ENCODE data around the gene RAI1. TPM values are rescaled to one million over a fixed set of nuclear protein-coding genes. Genes with fewer than 3 reads are reported as not detected.
A peak's percentile ranks its signal among the peaks of the same experiment; 100 is the strongest.

Gene RAI1
- polyA plus RNA-seq, 2 of the 4 experiments (the other 2 are of a cell fraction), result 3.5 to 23.8 TPM

DNA sequence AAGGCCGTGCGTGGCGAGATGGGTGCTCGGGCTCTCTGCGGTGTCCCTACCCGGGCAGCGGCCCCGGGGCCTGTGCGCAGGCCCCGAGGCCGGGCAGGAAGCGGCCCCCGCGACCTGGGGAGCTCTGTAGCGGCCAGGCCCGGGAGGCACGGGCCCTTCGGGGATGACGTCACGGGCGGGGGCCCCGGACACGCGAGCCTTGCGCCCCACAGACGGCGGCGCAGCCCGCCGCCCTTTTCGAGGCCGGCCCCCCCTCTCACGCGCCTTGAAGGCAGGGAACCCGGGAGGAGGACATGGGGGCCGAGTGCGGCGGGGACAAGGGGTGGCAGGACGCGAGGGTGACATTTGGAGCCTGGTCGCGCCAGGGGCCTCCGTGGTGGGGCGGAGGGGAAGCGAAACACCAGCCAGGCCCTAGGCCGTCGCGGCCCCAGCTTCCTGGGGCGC, 1.1 kb downstream of the RAI1 start (continued):
- no peak for TF ChIP-seq ATOH8 (CRISPR knock-in tag; IDR thresholded peaks at IDR 0.05; ENCODE audit: low read depth)
- TF ChIP-seq EP300 (IDR thresholded peaks at IDR 0.05), result no peak
- TF ChIP-seq BHLHE40 (IDR thresholded peaks at IDR 0.05; ENCODE audit: low read depth, low read length), result no peak
- TF ChIP-seq HOXB13 (CRISPR knock-in tag; IDR thresholded peaks at IDR 0.05; ENCODE audit: low read depth), result no peak

DNA sequence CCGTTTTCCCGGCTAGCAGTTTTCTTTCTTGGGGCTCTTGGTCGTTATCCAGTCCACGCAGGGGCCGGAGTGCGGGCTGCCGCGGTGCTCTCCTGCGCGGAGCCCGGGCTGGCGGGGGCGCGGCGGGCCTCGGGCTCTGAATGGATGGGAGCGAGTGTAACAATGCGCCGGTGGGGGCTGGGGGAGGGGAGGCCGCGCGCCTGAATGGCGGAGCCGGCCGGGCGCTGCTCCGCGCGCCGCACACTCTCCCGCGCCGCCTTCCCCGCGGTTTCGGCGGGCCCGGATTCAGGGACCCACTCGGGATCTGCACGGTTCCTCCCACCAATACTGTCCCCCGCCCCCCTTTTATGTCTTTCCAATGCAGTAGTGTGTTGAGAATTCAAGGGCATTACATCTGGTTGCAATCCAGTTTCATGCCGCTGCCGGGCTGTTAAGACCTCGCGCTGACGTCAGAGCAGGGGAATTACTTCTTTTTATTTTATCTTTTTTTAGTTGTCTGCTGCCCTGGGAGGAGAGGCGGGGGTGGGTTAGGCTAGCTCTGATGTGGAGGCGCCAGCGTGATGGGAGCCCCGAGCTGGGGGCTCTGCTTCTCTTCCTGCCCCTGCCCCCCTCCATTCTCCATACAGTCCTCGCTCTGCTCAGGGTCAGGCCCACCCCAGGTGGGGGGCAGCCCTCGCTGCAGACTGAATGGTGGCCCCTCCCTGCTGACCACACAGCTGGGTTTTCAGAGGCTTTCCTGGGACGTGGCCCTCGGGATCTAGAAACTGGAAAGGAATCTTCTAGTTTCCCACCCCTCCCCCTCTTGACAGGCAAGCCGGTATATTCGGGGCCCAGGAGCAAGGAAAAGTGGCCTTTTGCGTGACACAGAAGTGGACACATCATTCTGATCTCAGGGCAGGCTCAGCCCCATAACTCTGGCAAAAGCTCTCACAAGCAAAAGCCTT, 1.8 kb downstream of the RAI1 start:
- CTCF ChIA-PET, result interaction anchor here (0.6 to 8.9 kb wide), 26 partner anchors 11 to 1695 kb away, joined by 3 to 112 read pairs (median 4); no protein-coding TSS in a partner anchor
- POLR2A ChIA-PET, result interaction anchor here (0.9 to 2.3 kb wide), 5 partner anchors 11 to 236 kb away, joined by 3 to 6 read pairs (median 4); no protein-coding TSS in a partner anchor
- peak overlapping the region; percentile 84 for H3K4me2 ChIP-seq
- FAIRE-seq (no peak), DNase-seq (ENCODE audit: low read depth in 1 of 2, low spot score in 1 of 2) (peak; percentile 66 to 74), ATAC-seq (peak; percentile 58 to 79)
- WGBS (ENCODE audit: missing lambda C conversion rate), result 1% methylated on average over 53 of the region's 57 CpGs
- H3K27ac ChIP-seq, result peak overlapping the region; percentile 94 to 97
- H3K9me3 ChIP-seq, result no peaks in the 10 kb centered on the region
- peaks cover 50% of the 10 kb centered on the region for H3K4me1 ChIP-seq
- H3K4me3 ChIP-seq, result peak overlapping the region; percentile 77
- TF ChIP-seq PBX3 (IDR thresholded peaks at IDR 0.05), result 0 out of 2 replicates have a peak, but pooled peaks have one; percentile 9
- TF ChIP-seq, protein P1, sequence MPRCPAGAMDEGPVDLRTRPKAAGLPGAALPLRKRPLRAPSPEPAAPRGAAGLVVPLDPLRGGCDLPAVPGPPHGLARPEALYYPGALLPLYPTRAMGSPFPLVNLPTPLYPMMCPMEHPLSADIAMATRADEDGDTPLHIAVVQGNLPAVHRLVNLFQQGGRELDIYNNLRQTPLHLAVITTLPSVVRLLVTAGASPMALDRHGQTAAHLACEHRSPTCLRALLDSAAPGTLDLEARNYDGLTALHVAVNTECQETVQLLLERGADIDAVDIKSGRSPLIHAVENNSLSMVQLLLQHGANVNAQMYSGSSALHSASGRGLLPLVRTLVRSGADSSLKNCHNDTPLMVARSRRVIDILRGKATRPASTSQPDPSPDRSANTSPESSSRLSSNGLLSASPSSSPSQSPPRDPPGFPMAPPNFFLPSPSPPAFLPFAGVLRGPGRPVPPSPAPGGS (IDR thresholded peaks at IDR 0.05), result 0 out of 3 replicates have a peak, but pooled peaks have one; percentile 34
- no peak for TF ChIP-seq HOXB5 (CRISPR knock-in tag; IDR thresholded peaks at IDR 0.05)
- TF ChIP-seq FOSL2 (IDR thresholded peaks at IDR 0.05), result no peak
- TF ChIP-seq FOSL2 (CRISPR knock-in tag; IDR thresholded peaks at IDR 0.05), result 0 out of 2 replicates have a peak, but pooled peaks have one; percentile 14
- peak; percentile 9 to 58; a peak in 1 of 5 replicates for TF ChIP-seq JUN (IDR thresholded peaks at IDR 0.05)
- no peak for TF ChIP-seq HEYL (CRISPR knock-in tag; IDR thresholded peaks at IDR 0.05)
- peak; percentile 82 for TF ChIP-seq PHF8 (IDR thresholded peaks at IDR 0.05; ENCODE audit: borderline replicate concordance, low read depth)
- TF ChIP-seq, protein P2, sequence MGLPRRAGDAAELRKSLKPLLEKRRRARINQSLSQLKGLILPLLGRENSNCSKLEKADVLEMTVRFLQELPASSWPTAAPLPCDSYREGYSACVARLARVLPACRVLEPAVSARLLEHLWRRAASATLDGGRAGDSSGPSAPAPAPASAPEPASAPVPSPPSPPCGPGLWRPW (IDR thresholded peaks at IDR 0.05), result no peak
- no peak for TF ChIP-seq NPAS2 (CRISPR knock-in tag; IDR thresholded peaks at IDR 0.05; ENCODE audit: borderline replicate concordance)
- 0 out of 2 replicates have a peak, but pooled peaks have one; percentile 14 for TF ChIP-seq KDM5A (IDR thresholded peaks at IDR 0.05)
- 0 out of 2 replicates have a peak, but pooled peaks have one; percentile 9 for TF ChIP-seq HMGXB4 (CRISPR knock-in tag; IDR thresholded peaks at IDR 0.05; ENCODE audit: borderline replicate concordance)
- TF ChIP-seq, protein P3, sequence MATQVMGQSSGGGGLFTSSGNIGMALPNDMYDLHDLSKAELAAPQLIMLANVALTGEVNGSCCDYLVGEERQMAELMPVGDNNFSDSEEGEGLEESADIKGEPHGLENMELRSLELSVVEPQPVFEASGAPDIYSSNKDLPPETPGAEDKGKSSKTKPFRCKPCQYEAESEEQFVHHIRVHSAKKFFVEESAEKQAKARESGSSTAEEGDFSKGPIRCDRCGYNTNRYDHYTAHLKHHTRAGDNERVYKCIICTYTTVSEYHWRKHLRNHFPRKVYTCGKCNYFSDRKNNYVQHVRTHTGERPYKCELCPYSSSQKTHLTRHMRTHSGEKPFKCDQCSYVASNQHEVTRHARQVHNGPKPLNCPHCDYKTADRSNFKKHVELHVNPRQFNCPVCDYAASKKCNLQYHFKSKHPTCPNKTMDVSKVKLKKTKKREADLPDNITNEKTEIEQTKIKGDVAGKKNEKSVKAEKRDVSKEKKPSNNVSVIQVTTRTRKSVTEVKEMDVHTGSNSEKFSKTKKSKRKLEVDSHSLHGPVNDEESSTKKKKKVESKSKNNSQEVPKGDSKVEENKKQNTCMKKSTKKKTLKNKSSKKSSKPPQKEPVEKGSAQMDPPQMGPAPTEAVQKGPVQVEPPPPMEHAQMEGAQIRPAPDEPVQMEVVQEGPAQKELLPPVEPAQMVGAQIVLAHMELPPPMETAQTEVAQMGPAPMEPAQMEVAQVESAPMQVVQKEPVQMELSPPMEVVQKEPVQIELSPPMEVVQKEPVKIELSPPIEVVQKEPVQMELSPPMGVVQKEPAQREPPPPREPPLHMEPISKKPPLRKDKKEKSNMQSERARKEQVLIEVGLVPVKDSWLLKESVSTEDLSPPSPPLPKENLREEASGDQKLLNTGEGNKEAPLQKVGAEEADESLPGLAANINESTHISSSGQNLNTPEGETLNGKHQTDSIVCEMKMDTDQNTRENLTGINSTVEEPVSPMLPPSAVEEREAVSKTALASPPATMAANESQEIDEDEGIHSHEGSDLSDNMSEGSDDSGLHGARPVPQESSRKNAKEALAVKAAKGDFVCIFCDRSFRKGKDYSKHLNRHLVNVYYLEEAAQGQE (IDR thresholded peaks at IDR 0.05), result no peak
- no peak for TF ChIP-seq JUNB (IDR thresholded peaks at IDR 0.05)
- TF ChIP-seq POLR2A (IDR thresholded peaks at IDR 0.05; ENCODE audit: low read length), result peak; percentile 79
- TF ChIP-seq E2F6 (IDR thresholded peaks at IDR 0.05; ENCODE audit: borderline replicate concordance, low read depth), result peak; percentile 0; the same call in 1 of the 2 replicates

All from A549 (cell line).